Left colon (tissue), 2 donors: ENCODE measurements around the gene CFAP20DC. TPM values are rescaled to one million over a fixed set of nuclear protein-coding genes. Genes with fewer than 3 reads are reported as not detected.

Experiments
- ATAC-seq: fragments of 200-7000 bp; cut with Tn5 transposase; one replicate; pipeline ENCODE4 v1.9.1; 2020; ENCODE audit warnings: mild to moderate bottlenecking, moderate library complexity
- DNase-seq, 2 donors: peaks; one replicate each; pipeline ENCODE4 v3.0.0-alpha.2; 2020
- intact Hi-C, 2 donors: fragments of 100-400 bp; cut with DNase I in 1 of 2; cut with micrococcal nuclease in 1 of 2; formaldehyde crosslinking; loops; one replicate each; pipeline versions ENCODE4 v1.11.2 to v1.14.0; 2022; cut with DNase I, micrococcal nuclease
- total RNA-seq, 2 donors: library from RNA; stranded (reverse); fragmentation: NEBNext Ultra II Directional; extraction: Animal tissue kit (Norgen Biotek cat#: 25700); gene quantifications; one replicate each; pipeline ENCODE4 v1.2.1, GENCODE V29; 2021
- donor health status: DM: no; HTN: no; CAD: no.
- donor health status: DM: yes; HTN: yes; CAD: no.

Gene CFAP20DC
- total RNA-seq, 2 donors from 2014 or later: 0.98 to 1.6 TPM

GRCh38 chr3:59043391-59043790, 6.4 kb downstream of the CFAP20DC start:
- DNase-seq (no peak), ATAC-seq (no peak)
- intact Hi-C loops: no loop called here

GRCh38 chr3:59040902-59041301, 8.9 kb downstream of the CFAP20DC start:
- ATAC-seq (no peak), DNase-seq (no peak)
- intact Hi-C loops: no loop called here

- no peak for DNase-seq
- intact Hi-C loops: no loop called here
- no peak for ATAC-seq
These were observed 22.2 kb downstream of the CFAP20DC start for GRCh38 chr3:59027607-59028006.

GRCh38 chr3:59023612-59024011, 26.2 kb downstream of the CFAP20DC start:
- intact Hi-C loops: no loop called here
- ATAC-seq: no peak
- DNase-seq: no peak

GRCh38 chr3:59017617-59017984, 32.2 kb downstream of the CFAP20DC start:
- ATAC-seq: no peak
- DNase-seq: no peak
- intact Hi-C loops: no loop called here

- DNase-seq (no peak), ATAC-seq (no peak)
- intact Hi-C loops: no loop called here
These were observed 32.8 kb downstream of the CFAP20DC start for GRCh38 chr3:59016930-59017616.

- no peak for DNase-seq
- intact Hi-C loops: no loop called here
- no peak for ATAC-seq
These were observed 36.2 kb downstream of the CFAP20DC start for GRCh38 chr3:59013611-59014010.

GRCh38 chr3:59006634-59007517, 42.9 kb downstream of the CFAP20DC start:
- ATAC-seq: no peak
- intact Hi-C loops: no loop called here
- peak in 1 of 2 donors; percentile 38 for DNase-seq

- ATAC-seq (no peak), DNase-seq (peak in 1 of 2 donors; percentile 7)
- intact Hi-C loops: no loop called here
These were observed 48.1 kb downstream of the CFAP20DC start for GRCh38 chr3:59001675-59002074.

- intact Hi-C loops: no loop called here
- ATAC-seq (no peak), DNase-seq (no peak)
These were observed 50.1 kb downstream of the CFAP20DC start for GRCh38 chr3:58999774-59000160.

GRCh38 chr3:58999134-58999773, 50.6 kb downstream of the CFAP20DC start:
- DNase-seq (no peak), ATAC-seq (no peak)
- intact Hi-C loops: no loop called here

GRCh38 chr3:58998476-58999117, 51.2 kb downstream of the CFAP20DC start:
- ATAC-seq (no peak), DNase-seq (no peak)
- intact Hi-C loops: no loop called here

GRCh38 chr3:58996730-58997129, 53.1 kb downstream of the CFAP20DC start:
- intact Hi-C loops: no loop called here
- ATAC-seq (no peak), DNase-seq (no peak)

GRCh38 chr3:58994746-58995330, 55.0 kb downstream of the CFAP20DC start:
- intact Hi-C loops: no loop called here
- DNase-seq (peak in 1 of 2 donors; percentile 29), ATAC-seq (peak; percentile 76)

- ATAC-seq: no peak
- no peak for DNase-seq
- intact Hi-C loops: no loop called here
These were observed 56.3 kb downstream of the CFAP20DC start for GRCh38 chr3:58993547-58993946.

GRCh38 chr3:58991623-58992022, 58.2 kb downstream of the CFAP20DC start:
- no peak for DNase-seq
- intact Hi-C loops: no loop called here

GRCh38 chr3:58991026-58991425, 58.8 kb downstream of the CFAP20DC start:
- DNase-seq (no peak), ATAC-seq (no peak)
- intact Hi-C loops: no loop called here

More at GRCh38 chr3:58991623-58992022, 58.2 kb downstream of the CFAP20DC start:
- ATAC-seq: no peak

GRCh38 chr3:58989955-58990354, 59.9 kb downstream of the CFAP20DC start:
- intact Hi-C loops: no loop called here
- DNase-seq (no peak), ATAC-seq (no peak)

GRCh38 chr3:58989163-58989562, 60.7 kb downstream of the CFAP20DC start:
- no peak for DNase-seq
- no peak for ATAC-seq
- intact Hi-C loops: no loop called here
